ENCODE results near the gene PFDN6. TPM values are rescaled to one million over a fixed set of nuclear protein-coding genes. Genes with fewer than 3 reads are reported as not detected.
"Not testable (repeated sequence)": the region's sequence is repeated elsewhere in the genome, so short reads cannot be mapped to it uniquely, and the experiment has no call there.

PFDN6 gene
- total RNA-seq, 3 donors from 2014 or later, result 23.3 to 28.6 (median 26.9) TPM

DNA sequence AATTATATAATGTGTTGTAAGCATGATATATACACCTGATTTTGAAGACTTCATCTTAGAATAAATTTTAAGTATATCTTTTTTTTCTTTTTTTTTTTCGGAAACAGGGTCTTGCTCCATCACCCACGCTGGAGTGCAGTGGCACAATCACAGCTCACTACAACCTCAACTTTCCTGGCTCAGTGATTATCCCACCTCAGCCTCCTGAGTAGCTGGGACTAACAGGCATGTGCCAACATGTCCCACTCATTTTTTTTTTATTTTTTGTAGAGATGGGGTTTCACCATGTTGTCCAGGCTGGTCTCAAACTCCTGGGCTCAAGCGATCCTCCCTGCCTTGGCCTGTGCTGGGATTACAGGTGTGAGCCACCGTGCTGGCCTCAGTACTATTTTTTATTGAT is 34.8 kb upstream of the PFDN6 start:
- Histone ChIP-seq H3K4me3 (no peak overlapping the region), H3K27ac (no peak overlapping the region), H3K9me3 (no peaks in the 10 kb centered on the region), H3K27me3 (no peaks in the 10 kb centered on the region), H3K36me3 (no peaks in the 10 kb centered on the region), H3K4me1 (peaks cover 0 to 6% of the 10 kb centered on the region in 2 donors)
- TF ChIP-seq POLR2AphosphoS5 (IDR thresholded peaks at IDR 0.05) (no peak), CTCF (IDR thresholded peaks at IDR 0.05) (no peak), POLR2A (IDR thresholded peaks at IDR 0.05) (no peak)
- intact Hi-C loops (cut with DNase I; ENCODE audit: low total_unique reads), result no loop called here
- DNase-seq (ENCODE audit: low spot score in 2 of 2), result no peak

DNA sequence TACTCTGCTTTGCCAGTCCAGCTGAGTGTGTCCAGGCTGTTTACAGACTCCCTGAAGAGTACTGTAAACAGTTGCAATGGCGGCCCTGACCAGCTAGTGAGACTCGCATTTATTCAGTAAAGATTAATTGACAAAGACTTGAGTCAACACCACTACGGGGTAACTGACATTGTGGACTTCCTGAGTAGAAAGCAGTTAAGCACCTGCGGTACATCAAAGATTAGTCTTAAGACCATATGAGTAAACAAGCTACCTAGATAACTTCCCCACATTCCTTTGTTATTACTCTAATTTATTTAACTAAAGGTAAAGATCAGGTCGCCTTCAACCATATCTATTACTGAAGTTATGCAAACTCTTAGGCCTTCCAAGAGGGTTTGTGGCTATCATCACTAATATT is 30.4 kb upstream of the PFDN6 start:
- Histone ChIP-seq H3K27ac (no peak overlapping the region), H3K36me3 (no peaks in the 10 kb centered on the region), H3K27me3 (no peaks in the 10 kb centered on the region), H3K9me3 (no peaks in the 10 kb centered on the region), H3K4me3 (no peak overlapping the region), H3K4me1 (no peaks in the 10 kb centered on the region)
- TF ChIP-seq POLR2A (IDR thresholded peaks at IDR 0.05) (no peak), POLR2AphosphoS5 (IDR thresholded peaks at IDR 0.05) (no peak), CTCF (IDR thresholded peaks at IDR 0.05) (no peak)
- DNase-seq (ENCODE audit: low spot score in 2 of 2), result no peak
- intact Hi-C loops (cut with DNase I; ENCODE audit: low total_unique reads), result no loop called here

- H3K27me3 ChIP-seq; H3K36me3 ChIP-seq; H3K4me3 ChIP-seq; H3K9me3 ChIP-seq; H3K4me1 ChIP-seq; intact Hi-C loops (cut with DNase I; ENCODE audit: low total_unique reads); DNase-seq (ENCODE audit: low spot score in 2 of 2); H3K27ac ChIP-seq: not testable (repeated sequence)
Measured at GRCh38 chr6:33262490-33262889, 26.9 kb upstream of the PFDN6 start.

- H3K27ac ChIP-seq, result no peak overlapping the region
- no peaks in the 10 kb centered on the region for H3K27me3 ChIP-seq
- no peaks in the 10 kb centered on the region for H3K9me3 ChIP-seq
- H3K4me3 ChIP-seq, result no peak overlapping the region
- no peaks in the 10 kb centered on the region for H3K4me1 ChIP-seq
- peaks cover 9% of the 10 kb centered on the region for H3K36me3 ChIP-seq
- intact Hi-C loops (cut with DNase I; ENCODE audit: low total_unique reads), result no loop called here
- DNase-seq (ENCODE audit: low spot score in 2 of 2), result no peak
- TF ChIP-seq POLR2A (IDR thresholded peaks at IDR 0.05) (no peak), POLR2AphosphoS5 (IDR thresholded peaks at IDR 0.05) (no peak), CTCF (IDR thresholded peaks at IDR 0.05) (no peak)
Measured at GRCh38 chr6:33264015-33264414, 25.4 kb upstream of the PFDN6 start.

DNA sequence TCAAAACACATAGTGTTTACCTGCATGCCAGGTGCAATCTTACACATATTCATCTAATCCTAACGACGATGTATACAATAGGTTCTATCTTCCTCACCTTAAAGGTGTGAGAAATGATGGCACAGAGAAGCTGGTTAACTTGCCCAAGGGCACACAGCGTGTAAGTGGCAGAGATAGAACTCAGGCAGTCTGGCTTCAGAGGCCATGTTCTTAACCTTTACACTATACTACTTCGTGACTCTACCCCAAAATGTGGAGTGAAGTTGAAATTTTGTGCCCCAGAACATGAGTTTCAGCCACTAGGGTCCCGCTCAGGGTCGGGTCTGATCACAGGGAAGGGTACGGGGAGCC is 18.3 kb upstream of the PFDN6 start:
- peak overlapping the region; percentile 65 to 74 (median 68) for H3K4me3 ChIP-seq
- intact Hi-C loops (cut with DNase I; ENCODE audit: low total_unique reads), result no loop called here
- H3K4me1 ChIP-seq, result peaks cover 0 to 34% of the 10 kb centered on the region in 2 donors
- TF ChIP-seq POLR2AphosphoS5 (IDR thresholded peaks at IDR 0.05), result no peak
- peak in 1 of 3 donors; percentile 16 for TF ChIP-seq CTCF (IDR thresholded peaks at IDR 0.05)
- no peaks in the 10 kb centered on the region for H3K9me3 ChIP-seq
- no peaks in the 10 kb centered on the region for H3K27me3 ChIP-seq
- no peak for DNase-seq (ENCODE audit: low spot score in 2 of 2)
- H3K36me3 ChIP-seq, result peaks cover 9% of the 10 kb centered on the region
- H3K27ac ChIP-seq, result peak overlapping the region; percentile 87 to 95
